Renal cortical epithelial cell (primary cell): Measurements from ENCODE around the gene ANXA5. TPM values are rescaled to one million over a fixed set of nuclear protein-coding genes. Genes with fewer than 3 reads are reported as not detected.

Source experiments
- DNase-seq: peaks from one replicate; pipeline ENCODE4 v3.0.0-alpha.2; 2011; ENCODE audit warnings: low read depth
- total RNA-seq: library from RNA; depleted of rRNA; stranded (reverse); fragments of >200 nt; gene quantifications from 2 replicates; pipeline ENCODE4 v1.2.3, GENCODE V29; 2014

Gene ANXA5
- total RNA-seq, 1 donor from 2014 or later: 635 TPM

DNA sequence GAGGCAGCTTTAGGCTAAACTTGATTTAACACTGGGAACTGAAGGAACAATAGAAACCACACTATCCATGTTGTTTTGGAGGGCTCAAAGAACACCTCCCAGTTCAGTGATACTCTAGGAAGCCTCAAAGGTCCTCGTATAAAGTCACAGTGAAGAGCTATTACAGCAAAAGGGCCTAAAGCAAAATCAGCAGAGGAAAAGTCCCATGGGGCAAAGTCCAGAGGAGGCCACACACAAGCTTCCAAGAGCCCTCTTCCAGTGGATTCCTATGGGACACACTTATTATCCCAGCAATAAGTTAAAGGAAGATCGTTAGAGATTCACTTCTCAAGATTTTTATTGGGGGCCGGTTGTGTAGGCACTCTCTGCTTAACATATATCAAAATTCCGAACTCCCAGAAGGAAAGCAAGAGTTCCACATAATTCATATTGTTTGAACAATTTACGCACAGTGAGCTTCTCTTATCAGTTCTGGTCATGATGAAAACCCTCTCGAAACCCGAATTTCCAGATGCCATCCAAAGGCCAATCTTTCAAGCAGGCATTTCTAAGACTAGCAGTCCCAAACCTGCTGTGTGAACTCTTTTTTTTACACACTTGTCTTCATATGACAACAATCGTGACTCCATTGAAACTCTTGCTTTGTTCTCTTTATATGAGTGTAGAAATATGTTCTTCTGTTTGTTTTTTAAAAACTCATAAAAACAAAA lies 53.7 kb downstream of the ANXA5 start:
- DNase-seq: no peak

DNA sequence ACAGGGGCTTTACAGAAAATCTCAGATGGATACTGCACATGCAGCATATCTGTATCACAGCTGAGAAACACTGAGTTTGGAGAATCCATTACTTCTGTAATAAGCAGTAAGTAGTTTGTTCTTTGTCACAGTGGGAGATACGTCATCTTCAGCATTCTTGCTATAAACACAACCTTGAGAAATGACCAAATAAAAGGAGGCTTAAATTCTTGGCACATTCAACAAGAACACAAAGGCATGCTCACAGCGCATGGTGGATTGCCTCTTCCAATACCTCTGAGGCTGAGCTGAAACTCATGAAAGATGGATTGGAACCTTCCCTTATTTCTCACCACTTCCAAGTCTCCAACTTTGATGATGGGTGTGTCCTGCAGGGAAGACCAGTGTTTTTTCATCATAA lies 54.5 kb downstream of the ANXA5 start:
- no peak for DNase-seq

DNA sequence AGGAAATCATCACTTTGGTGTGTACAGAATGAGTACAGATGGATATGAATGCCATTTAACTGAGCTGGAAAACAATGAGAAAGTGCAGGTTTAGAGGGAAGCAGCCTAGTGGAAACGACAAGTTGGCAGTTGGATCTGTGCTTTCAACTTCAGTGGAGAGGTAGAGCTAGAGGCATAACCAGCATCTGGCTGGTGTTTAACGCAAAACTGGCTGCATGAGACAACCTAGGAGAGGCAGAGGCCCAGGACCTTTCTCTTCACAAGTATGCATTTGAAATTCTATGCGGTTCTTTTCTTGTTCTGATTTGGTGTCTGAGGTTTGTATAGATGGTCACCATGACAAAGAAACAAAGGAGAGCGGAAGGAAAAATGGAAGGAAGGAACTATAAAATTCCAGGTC lies 63.1 kb downstream of the ANXA5 start:
- no peak for DNase-seq

DNA sequence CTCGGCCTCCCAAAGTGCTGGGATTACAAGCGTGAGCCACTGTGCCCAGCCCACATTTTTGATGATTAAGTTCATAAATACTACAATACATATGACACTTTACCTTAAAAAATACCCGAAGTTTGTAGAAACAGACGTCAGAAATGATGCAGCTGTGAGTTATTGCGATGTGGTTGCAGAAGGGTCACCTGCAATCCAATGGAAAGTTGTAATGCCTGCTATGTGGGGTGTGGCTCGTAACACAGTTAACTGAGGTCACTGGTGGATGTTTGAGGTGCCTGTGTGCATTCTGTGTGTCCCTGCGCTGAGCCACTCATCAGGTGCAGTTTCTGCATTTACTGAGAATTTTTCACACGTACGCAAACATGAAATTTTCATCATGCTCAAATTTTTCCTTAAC lies 64.1 kb downstream of the ANXA5 start:
- DNase-seq: no peak

Other genes starting within 250 kb of the ANXA5 start
- gene SMIM43, start 68.2 kb upstream of the ANXA5 start, total RNA-seq: 0.30 and 0.69 TPM in 2 replicates
- gene EXOSC9, start 104.3 kb upstream of the ANXA5 start, total RNA-seq: 18.1 and 38.6 TPM in 2 replicates
- 2.5 and 43.2 TPM in 2 replicates for gene CCNA2, start 126.9 kb upstream of the ANXA5 start, total RNA-seq
- gene BBS7, start 173.5 kb upstream of the ANXA5 start, total RNA-seq: 27.3 and 31.6 TPM in 2 replicates